HL-60 (cell line): ENCODE measurements around the gene FGFR2.

ENCODE experiments used
- POLR2AphosphoS5 ChIP-seq: IDR thresholded peaks from 2 replicates; pipeline ENCODE4 v1.6.1; 2012; ENCODE audit warnings: low read depth
- SPI1 ChIP-seq: IDR thresholded peaks from 2 replicates; pipeline ENCODE4 v1.6.1; 2012; ENCODE audit warnings: low read depth, mild to moderate bottlenecking, borderline replicate concordance
- TF ChIP-seq, protein P1 (sequence below): IDR thresholded peaks from 2 replicates; pipeline ENCODE4 v1.6.1; 2012; ENCODE audit warnings: low read depth; ENCODE audit not compliant: insufficient replicate concordance
- TF ChIP-seq, protein P2 (sequence below): IDR thresholded peaks from one replicate; pipeline ENCODE4 v1.5.1; 2011; ENCODE audit warnings: low read length, control low read depth, inconsistent platforms; ENCODE audit not compliant: insufficient read depth

- TF ChIP-seq POLR2AphosphoS5, result no peak
- TF ChIP-seq, protein P1, sequence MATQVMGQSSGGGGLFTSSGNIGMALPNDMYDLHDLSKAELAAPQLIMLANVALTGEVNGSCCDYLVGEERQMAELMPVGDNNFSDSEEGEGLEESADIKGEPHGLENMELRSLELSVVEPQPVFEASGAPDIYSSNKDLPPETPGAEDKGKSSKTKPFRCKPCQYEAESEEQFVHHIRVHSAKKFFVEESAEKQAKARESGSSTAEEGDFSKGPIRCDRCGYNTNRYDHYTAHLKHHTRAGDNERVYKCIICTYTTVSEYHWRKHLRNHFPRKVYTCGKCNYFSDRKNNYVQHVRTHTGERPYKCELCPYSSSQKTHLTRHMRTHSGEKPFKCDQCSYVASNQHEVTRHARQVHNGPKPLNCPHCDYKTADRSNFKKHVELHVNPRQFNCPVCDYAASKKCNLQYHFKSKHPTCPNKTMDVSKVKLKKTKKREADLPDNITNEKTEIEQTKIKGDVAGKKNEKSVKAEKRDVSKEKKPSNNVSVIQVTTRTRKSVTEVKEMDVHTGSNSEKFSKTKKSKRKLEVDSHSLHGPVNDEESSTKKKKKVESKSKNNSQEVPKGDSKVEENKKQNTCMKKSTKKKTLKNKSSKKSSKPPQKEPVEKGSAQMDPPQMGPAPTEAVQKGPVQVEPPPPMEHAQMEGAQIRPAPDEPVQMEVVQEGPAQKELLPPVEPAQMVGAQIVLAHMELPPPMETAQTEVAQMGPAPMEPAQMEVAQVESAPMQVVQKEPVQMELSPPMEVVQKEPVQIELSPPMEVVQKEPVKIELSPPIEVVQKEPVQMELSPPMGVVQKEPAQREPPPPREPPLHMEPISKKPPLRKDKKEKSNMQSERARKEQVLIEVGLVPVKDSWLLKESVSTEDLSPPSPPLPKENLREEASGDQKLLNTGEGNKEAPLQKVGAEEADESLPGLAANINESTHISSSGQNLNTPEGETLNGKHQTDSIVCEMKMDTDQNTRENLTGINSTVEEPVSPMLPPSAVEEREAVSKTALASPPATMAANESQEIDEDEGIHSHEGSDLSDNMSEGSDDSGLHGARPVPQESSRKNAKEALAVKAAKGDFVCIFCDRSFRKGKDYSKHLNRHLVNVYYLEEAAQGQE, result no peak
- TF ChIP-seq, protein P2, sequence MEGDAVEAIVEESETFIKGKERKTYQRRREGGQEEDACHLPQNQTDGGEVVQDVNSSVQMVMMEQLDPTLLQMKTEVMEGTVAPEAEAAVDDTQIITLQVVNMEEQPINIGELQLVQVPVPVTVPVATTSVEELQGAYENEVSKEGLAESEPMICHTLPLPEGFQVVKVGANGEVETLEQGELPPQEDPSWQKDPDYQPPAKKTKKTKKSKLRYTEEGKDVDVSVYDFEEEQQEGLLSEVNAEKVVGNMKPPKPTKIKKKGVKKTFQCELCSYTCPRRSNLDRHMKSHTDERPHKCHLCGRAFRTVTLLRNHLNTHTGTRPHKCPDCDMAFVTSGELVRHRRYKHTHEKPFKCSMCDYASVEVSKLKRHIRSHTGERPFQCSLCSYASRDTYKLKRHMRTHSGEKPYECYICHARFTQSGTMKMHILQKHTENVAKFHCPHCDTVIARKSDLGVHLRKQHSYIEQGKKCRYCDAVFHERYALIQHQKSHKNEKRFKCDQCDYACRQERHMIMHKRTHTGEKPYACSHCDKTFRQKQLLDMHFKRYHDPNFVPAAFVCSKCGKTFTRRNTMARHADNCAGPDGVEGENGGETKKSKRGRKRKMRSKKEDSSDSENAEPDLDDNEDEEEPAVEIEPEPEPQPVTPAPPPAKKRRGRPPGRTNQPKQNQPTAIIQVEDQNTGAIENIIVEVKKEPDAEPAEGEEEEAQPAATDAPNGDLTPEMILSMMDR, result no peak
- no peak for TF ChIP-seq SPI1
Measured at GRCh38 chr10:121616291-121616690, 18.0 kb upstream of the FGFR2 start.
